Ishikawa (cell line): ENCODE measurements around the gene NOTCH1.

Experiments used
- CEBPB ChIP-seq: IDR thresholded peaks from 2 replicates; pipeline ENCODE4 v1.6.1; 2012
- CREB1 ChIP-seq: IDR thresholded peaks from 2 replicates; pipeline ENCODE4 v1.6.1; 2012; ENCODE audit warnings: low read depth
- EGR1 ChIP-seq: IDR thresholded peaks from 2 replicates; pipeline ENCODE4 v1.6.1; 2012
- EP300 ChIP-seq: IDR thresholded peaks from 2 replicates; pipeline ENCODE4 v1.6.1; 2012; ENCODE audit warnings: borderline replicate concordance
- FOXM1 ChIP-seq: IDR thresholded peaks from 2 replicates; pipeline ENCODE4 v1.6.1; 2012; ENCODE audit warnings: low read depth, borderline replicate concordance
- NFIC ChIP-seq: IDR thresholded peaks from 2 replicates; pipeline ENCODE4 v1.6.1; 2012
- RAD21 ChIP-seq: IDR thresholded peaks from 2 replicates; pipeline ENCODE4 v1.6.1; 2012; ENCODE audit warnings: low read depth
- REST ChIP-seq: IDR thresholded peaks from 2 replicates; pipeline ENCODE4 v1.6.1; 2012; ENCODE audit warnings: low read depth, mild to moderate bottlenecking
- TAF1 ChIP-seq: IDR thresholded peaks from 2 replicates; pipeline ENCODE4 v1.6.1; 2012; ENCODE audit warnings: low read depth, mild to moderate bottlenecking
- TCF12 ChIP-seq: IDR thresholded peaks from 2 replicates; pipeline ENCODE4 v1.6.1; 2012; ENCODE audit warnings: low read depth
- TEAD4 ChIP-seq: IDR thresholded peaks from 2 replicates; pipeline ENCODE4 v1.6.1; 2012
- USF1 ChIP-seq: IDR thresholded peaks from 2 replicates; pipeline ENCODE4 v1.6.1; 2012
- YY1 ChIP-seq: IDR thresholded peaks from 2 replicates; pipeline ENCODE4 v1.6.1; 2012; ENCODE audit warnings: low read depth
- ZBTB7A ChIP-seq: IDR thresholded peaks from 2 replicates; pipeline ENCODE4 v1.6.1; 2012; ENCODE audit warnings: low read depth
- TF ChIP-seq, protein P1 (sequence below): IDR thresholded peaks from 2 replicates; pipeline ENCODE4 v1.6.1; 2012

The NOTCH1 gene

DNA sequence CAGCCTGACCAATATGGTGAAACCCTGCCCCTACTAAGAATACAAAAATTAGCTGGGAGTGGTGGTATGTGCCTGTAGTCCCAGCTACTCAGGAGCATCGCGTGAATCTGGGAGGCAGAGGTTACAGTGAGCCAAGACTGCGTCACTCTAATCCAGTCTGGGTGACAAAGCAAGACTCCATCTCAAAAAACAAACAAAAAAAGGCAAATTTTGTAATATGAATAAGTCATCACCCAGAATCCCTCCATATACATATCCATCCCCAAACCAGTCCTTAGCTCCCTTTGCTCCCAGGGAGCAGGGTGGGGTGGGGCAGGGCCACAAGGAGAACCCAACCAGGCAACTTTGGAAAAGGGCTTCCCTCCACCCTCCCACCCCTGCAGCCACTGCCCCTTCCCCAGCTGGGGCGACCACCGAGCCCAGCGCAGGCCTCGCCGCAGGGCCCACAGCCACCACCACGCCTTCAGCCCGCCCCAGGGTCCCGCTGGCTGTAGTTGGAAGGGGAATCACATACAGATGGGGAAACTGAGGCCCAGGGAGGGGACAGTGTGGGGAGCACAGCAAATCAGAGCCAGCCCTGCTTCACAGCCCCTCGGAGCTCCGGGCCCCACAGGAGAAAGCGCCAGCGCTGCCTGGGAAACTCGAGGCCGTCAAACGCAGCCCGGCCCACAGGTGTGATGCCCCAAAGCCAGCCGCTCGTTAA, 7.8 kb downstream of the NOTCH1 start:
- TF ChIP-seq TEAD4 (no peak), CEBPB (no peak), FOXM1 (no peak), EP300 (no peak), YY1 (no peak), NFIC (no peak), RAD21 (no peak), ZBTB7A (no peak), CREB1 (no peak), USF1 (no peak), EGR1 (no peak)
- TF ChIP-seq, protein P1, sequence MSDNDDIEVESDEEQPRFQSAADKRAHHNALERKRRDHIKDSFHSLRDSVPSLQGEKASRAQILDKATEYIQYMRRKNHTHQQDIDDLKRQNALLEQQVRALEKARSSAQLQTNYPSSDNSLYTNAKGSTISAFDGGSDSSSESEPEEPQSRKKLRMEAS, result no peak

DNA sequence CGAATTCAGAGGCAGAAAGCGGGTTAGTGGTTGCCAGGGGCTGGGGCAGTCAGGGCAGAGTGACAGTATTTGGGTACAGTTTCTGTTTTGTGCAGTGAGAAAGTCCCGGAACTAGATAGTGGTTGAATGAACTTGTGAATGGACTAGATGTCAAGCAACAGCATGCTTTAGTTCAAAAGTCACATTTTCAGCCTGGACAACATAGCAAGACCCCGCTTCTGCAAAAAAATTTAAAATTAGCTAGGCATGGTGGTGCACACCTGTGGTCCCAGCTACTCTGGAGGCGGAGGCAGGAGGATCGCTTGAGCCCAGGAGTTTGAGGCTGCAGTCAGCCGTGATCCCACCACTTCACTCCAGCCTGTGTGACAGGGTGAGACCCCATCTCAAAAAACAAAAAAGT, 8.4 kb downstream of the NOTCH1 start:
- TF ChIP-seq USF1 (no peak), TAF1 (no peak), NFIC (no peak), CEBPB (no peak), REST (no peak), FOXM1 (no peak), TCF12 (no peak), EP300 (no peak), RAD21 (no peak), CREB1 (no peak), TEAD4 (no peak), YY1 (no peak), EGR1 (no peak)

DNA sequence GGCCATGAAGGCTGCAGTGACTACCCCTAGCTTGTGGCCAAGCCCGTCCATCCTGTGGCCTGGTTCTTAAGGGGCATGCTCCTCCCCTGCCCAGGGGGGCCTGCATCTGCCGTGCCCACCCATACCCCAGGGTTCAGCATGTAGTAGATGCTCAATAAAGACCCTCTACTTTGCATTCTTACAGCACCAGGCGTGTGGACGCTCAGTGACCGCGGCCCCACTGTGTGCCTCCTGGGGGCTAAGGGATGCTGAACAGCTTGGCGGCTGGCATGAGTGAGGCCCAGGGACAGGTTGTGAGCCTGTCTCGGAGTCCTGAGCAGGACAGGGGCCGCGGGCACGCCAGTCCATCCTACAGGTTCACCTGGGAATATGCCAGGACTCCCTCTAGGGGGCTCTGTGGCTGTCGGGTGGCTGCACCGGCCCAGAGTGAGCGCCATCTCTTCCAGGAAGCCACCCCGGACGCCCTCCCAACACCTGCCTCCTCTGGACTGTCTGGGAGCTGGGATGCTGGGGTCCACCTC, 9.1 kb downstream of the NOTCH1 start:
- TF ChIP-seq FOXM1, result no peak
- TF ChIP-seq USF1, result no peak
- no peak for TF ChIP-seq ZBTB7A
- TF ChIP-seq RAD21, result no peak
- TF ChIP-seq CEBPB, result no peak
- TF ChIP-seq REST, result no peak

GRCh38 chr9:136536051-136536720, 9.7 kb downstream of the NOTCH1 start:
- TF ChIP-seq CREB1 (no peak), TCF12 (no peak), EGR1 (no peak), ZBTB7A (no peak), USF1 (no peak), REST (no peak), NFIC (no peak)
- TF ChIP-seq, protein P1, result no peak
